ENCODE measurements around the gene EZR.

DNA sequence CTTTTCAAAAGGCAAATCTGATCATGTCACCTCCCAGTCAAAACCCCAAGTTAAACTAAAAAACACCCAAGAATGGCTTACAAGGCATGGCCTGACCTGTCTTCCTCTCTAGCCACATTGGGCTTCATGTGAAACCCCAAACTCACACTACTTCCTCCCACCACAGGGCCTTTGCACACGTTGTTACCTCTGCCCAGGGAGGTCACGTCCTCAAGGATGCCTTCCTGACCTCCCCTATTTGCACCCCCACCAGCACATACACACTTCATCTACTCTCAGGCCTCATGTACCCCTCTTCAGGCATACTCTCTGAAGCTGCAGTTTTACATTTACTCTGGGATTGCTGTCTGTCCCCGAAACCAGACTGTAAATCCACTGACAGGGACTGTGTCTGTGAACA, 6.1 kb downstream of the EZR start:
- TF ChIP-seq EZH2 (IDR thresholded peaks at IDR 0.05) (no peak), POLR2AphosphoS5 (IDR thresholded peaks at IDR 0.05; ENCODE audit: borderline replicate concordance, low read depth, low read length) (no peak)

Measured in SK-N-MC (cell line).